SK-N-SH (cell line): ENCODE data around the gene SLC38A8. TPM values are rescaled to one million over a fixed set of nuclear protein-coding genes. Genes with fewer than 3 reads are reported as not detected.

ENCODE experiments used
- CTCF ChIA-PET: fragments of 300-600, 350-600 bp; formaldehyde crosslinking; extraction: SDS; loops from one replicate; lab custom pipeline; 2021; lab: Yijun Ruan, JAX
- POLR2A ChIA-PET: fragments of 350-600 bp; sonication (Branson Sonifier 250); formaldehyde crosslinking; extraction: SDS; loops from one replicate; lab custom pipeline; 2020; ENCODE audit warnings: antibody characterized with exemption, inconsistent platforms; lab: Yijun Ruan, JAX
- DNase-seq: peaks from one replicate; pipeline ENCODE4 v3.0.0; 2012
- H2AFZ ChIP-seq: fragments of 200-600 bp; sonication (generic); 2 replicates; pipeline ENCODE4 v1.8.1; 2016; ENCODE audit warnings: antibody characterized with exemption, mild to moderate bottlenecking, low read depth
- H3F3A ChIP-seq: fragments of 200-600 bp; sonication (generic); replicated peaks from 2 replicates; pipeline ENCODE3; 2016; ENCODE audit warnings: antibody characterized with exemption, mild to moderate bottlenecking; ENCODE audit not compliant: insufficient read depth
- H3K27ac ChIP-seq, 2 experiments: fragments of 200-500 bp in 1 of 2; fragments of 200-600 bp in 1 of 2; sonication (Bioruptor generic) in 1 of 2; sonication (generic), shearing (Covaris generic) in 1 of 2; 2 replicates each; pipeline versions ENCODE4 v1.5.1 to v1.6.1; 2014 to 2016; ENCODE audit warnings: low read depth in 2 of 2, inconsistent platforms in 1 of 2, low read length in 1 of 2, mild to moderate bottlenecking in 1 of 2, mixed read lengths in 1 of 2
- H3K27me3 ChIP-seq: fragments of 200-600 bp; sonication (generic), shearing (Covaris generic); 2 replicates; pipeline ENCODE4 v1.6.1; 2016; ENCODE audit warnings: mixed run types; ENCODE audit not compliant: insufficient read depth
- H3K36me3 ChIP-seq, 2 experiments: fragments of 200-500 bp in 1 of 2; fragments of 200-600 bp in 1 of 2; sonication (Bioruptor generic) in 1 of 2; sonication (generic) in 1 of 2; replicated peaks in 1 of 2; 2 replicates each; pipeline versions ENCODE3 to v1.5.1; 2014 to 2016; ENCODE audit warnings: low read length in 1 of 2, mild to moderate bottlenecking in 1 of 2; ENCODE audit not compliant: insufficient read depth in 2 of 2, control insufficient read depth in 1 of 2
- H3K4me1 ChIP-seq, 2 experiments: fragments of 200-500 bp in 1 of 2; fragments of 200-600 bp in 1 of 2; sonication (Bioruptor generic) in 1 of 2; sonication (generic), shearing (Covaris generic) in 1 of 2; 2 replicates each; pipeline versions ENCODE4 v1.5.1 to v1.6.1; 2014 to 2016; ENCODE audit warnings: low read depth in 1 of 2, low read length in 1 of 2, mixed run types in 1 of 2; ENCODE audit not compliant: insufficient read depth in 2 of 2, control insufficient read depth in 1 of 2
- H3K4me2 ChIP-seq: fragments of 200-600 bp; sonication (generic), shearing (Covaris generic); 2 replicates; pipeline ENCODE4 v1.6.1; 2017; ENCODE audit warnings: mixed run types
- H3K4me3 ChIP-seq, 2 experiments: fragments of 200-500 bp in 1 of 2; fragments of 200-600 bp in 1 of 2; sonication (Bioruptor generic) in 1 of 2; sonication (generic), shearing (Covaris generic) in 1 of 2; 2 replicates each; pipeline versions ENCODE4 v1.5.1 to v1.8.1; 2014 to 2016; ENCODE audit warnings: low read depth in 2 of 2, inconsistent platforms in 1 of 2, low read length in 1 of 2, mild to moderate bottlenecking in 1 of 2, mixed read lengths in 1 of 2, moderate library complexity in 1 of 2
- H3K79me2 ChIP-seq: fragments of 200-600 bp; sonication (generic); 2 replicates; pipeline ENCODE4 v1.8.1; 2017; ENCODE audit warnings: mild to moderate bottlenecking; ENCODE audit not compliant: insufficient read depth
- H3K9ac ChIP-seq: fragments of 200-600 bp; sonication (generic); 2 replicates; pipeline ENCODE4 v1.6.1; 2017; ENCODE audit warnings: mixed run types
- H3K9me2 ChIP-seq: fragments of 200-600 bp; sonication (generic); 2 replicates; pipeline ENCODE4 v1.6.1; 2017; ENCODE audit warnings: mixed run types
- H3K9me3 ChIP-seq: fragments of 200-600 bp; sonication (generic); 2 replicates; pipeline ENCODE4 v1.6.1; 2017; ENCODE audit warnings: mixed run types, mild to moderate bottlenecking, moderate library complexity
- H4K20me1 ChIP-seq: fragments of 200-600 bp; sonication (generic); 2 replicates; pipeline ENCODE4 v1.6.1; 2017; ENCODE audit warnings: mild to moderate bottlenecking, mixed run types; ENCODE audit not compliant: insufficient read depth
- EZH2phosphoT487 ChIP-seq: fragments of 200-600 bp; sonication (generic); IDR thresholded peaks from 2 replicates; pipeline ENCODE4 v1.6.1; 2017; ENCODE audit warnings: low read depth, mixed run types, mild to moderate bottlenecking, antibody characterized with exemption, moderate library complexity, borderline replicate concordance
- FOSL2 ChIP-seq: IDR thresholded peaks from 2 replicates; pipeline ENCODE4 v1.4.0; 2012; ENCODE audit warnings: low read depth, mild to moderate bottlenecking, moderate library complexity, borderline replicate concordance
- GATA2 ChIP-seq: sonication (generic); formaldehyde crosslinking; IDR thresholded peaks from 2 replicates; pipeline ENCODE4 v1.5.0; 2020; ENCODE audit warnings: mild to moderate bottlenecking, missing genetic modification reagents
- JUND ChIP-seq: IDR thresholded peaks from 2 replicates; pipeline ENCODE4 v1.4.0; 2012
- MXI1 ChIP-seq: IDR thresholded peaks from 2 replicates; pipeline ENCODE4 v1.6.1; 2012; ENCODE audit warnings: mild to moderate bottlenecking, low read depth, low read length, improper control_type of control experiment
- PBX3 ChIP-seq: IDR thresholded peaks from 2 replicates; pipeline ENCODE4; 2012
- RAD21 ChIP-seq: IDR thresholded peaks from 2 replicates; pipeline ENCODE4 v1.6.1; 2012; ENCODE audit warnings: mild to moderate bottlenecking, low read length
- SMC3 ChIP-seq: IDR thresholded peaks from 2 replicates; pipeline ENCODE4 v1.6.1; 2012; ENCODE audit warnings: low read depth, low read length, improper control_type of control experiment
- TCF12 ChIP-seq: IDR thresholded peaks from 2 replicates; pipeline ENCODE4 v1.4.0; 2012
- ZBTB33 ChIP-seq: IDR thresholded peaks from 2 replicates; pipeline ENCODE4 v1.4.0; 2012; ENCODE audit warnings: low read depth, borderline replicate concordance
- WGBS: methylation state at CpG from one replicate; pipeline ENCODE4 v1.1.6; 2017; ENCODE audit warnings: low lambda C conversion rate; 5-methylcytosine and 5-hydroxymethylcytosine counted together
- polyA plus RNA-seq, 3 experiments: library from polyadenylated mRNA; depleted of rRNA; stranded (reverse); fragments of >200 nt; gene quantifications; 2 replicates each; pipeline ENCODE4 v1.2.3, GENCODE V29; 2012
- TF ChIP-seq, protein P1 (sequence below): fragments of 200-600 bp; sonication (generic); IDR thresholded peaks from 2 replicates; pipeline ENCODE4 v1.6.1; 2017; ENCODE audit warnings: antibody characterized with exemption, mild to moderate bottlenecking, moderate library complexity

The SLC38A8 gene
- polyA plus RNA-seq, 1 of the 3 experiments (the other 2 are of a cell fraction) = not detected

- H3K9me2 ChIP-seq = no peaks in the 10 kb centered on the region
These were observed 20.4 kb upstream of the SLC38A8 start for GRCh38 chr16:84062734-84063640.

GRCh38 chr16:84061236-84061819 is 18.7 kb upstream of the SLC38A8 start:
- Histone ChIP-seq H3K9me3 (no peaks in the 10 kb centered on the region), H3K27me3 (no peaks in the 10 kb centered on the region), H3K4me1 (peaks cover 0 to 9% of the 10 kb centered on the region in 2 experiments; a peak in 2 of 4 replicates), H3F3A (peaks cover 11% of the 10 kb centered on the region), H3K4me3 (no peak overlapping the region), H3K36me3 (peaks cover 47 to 79% of the 10 kb centered on the region in 2 experiments), H3K9me2 (no peaks in the 10 kb centered on the region), H4K20me1 (peaks cover 4% of the 10 kb centered on the region; the same call in 1 of the 2 replicates), H3K4me2 (no peak overlapping the region), H3K79me2 (no peaks in the 10 kb centered on the region), H2AFZ (no peak overlapping the region), H3K27ac (no peak overlapping the region), H3K9ac (no peak overlapping the region)
- TF ChIP-seq PBX3 (no peak), ZBTB33 (no peak), EZH2phosphoT487 (no peak), TCF12 (no peak), GATA2 (CRISPR knock-in tag) (no peak), SMC3 (no peak)
- TF ChIP-seq, protein P1, sequence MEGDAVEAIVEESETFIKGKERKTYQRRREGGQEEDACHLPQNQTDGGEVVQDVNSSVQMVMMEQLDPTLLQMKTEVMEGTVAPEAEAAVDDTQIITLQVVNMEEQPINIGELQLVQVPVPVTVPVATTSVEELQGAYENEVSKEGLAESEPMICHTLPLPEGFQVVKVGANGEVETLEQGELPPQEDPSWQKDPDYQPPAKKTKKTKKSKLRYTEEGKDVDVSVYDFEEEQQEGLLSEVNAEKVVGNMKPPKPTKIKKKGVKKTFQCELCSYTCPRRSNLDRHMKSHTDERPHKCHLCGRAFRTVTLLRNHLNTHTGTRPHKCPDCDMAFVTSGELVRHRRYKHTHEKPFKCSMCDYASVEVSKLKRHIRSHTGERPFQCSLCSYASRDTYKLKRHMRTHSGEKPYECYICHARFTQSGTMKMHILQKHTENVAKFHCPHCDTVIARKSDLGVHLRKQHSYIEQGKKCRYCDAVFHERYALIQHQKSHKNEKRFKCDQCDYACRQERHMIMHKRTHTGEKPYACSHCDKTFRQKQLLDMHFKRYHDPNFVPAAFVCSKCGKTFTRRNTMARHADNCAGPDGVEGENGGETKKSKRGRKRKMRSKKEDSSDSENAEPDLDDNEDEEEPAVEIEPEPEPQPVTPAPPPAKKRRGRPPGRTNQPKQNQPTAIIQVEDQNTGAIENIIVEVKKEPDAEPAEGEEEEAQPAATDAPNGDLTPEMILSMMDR = no peak
- DNase-seq = no peak
- WGBS = 95% methylated on average over 5 of the region's 7 CpGs
- ChIA-PET CTCF (interaction anchor here (0.6 to 21.4 kb wide), 13 partner anchors 10 to 130 kb away, joined by 3 to 470 read pairs (median 3); partner anchors contain the start of genes OSGIN1 and SLC38A8), POLR2A (no interaction called here)

More at GRCh38 chr16:84062734-84063640, 20.4 kb upstream of the SLC38A8 start:
- Histone ChIP-seq H2AFZ (no peak overlapping the region), H3K4me1 (peaks cover 0 to 6% of the 10 kb centered on the region in 2 experiments; a peak in 2 of 4 replicates), H4K20me1 (peaks cover 4% of the 10 kb centered on the region; the same call in 1 of the 2 replicates), H3F3A (peaks cover 16% of the 10 kb centered on the region), H3K27me3 (no peaks in the 10 kb centered on the region), H3K9me3 (no peaks in the 10 kb centered on the region), H3K4me3 (peak overlapping the region in 1 of 2 experiments; percentile 44; a peak in 1 of 4 replicates), H3K36me3 (peaks cover 46 to 78% of the 10 kb centered on the region in 2 experiments), H3K79me2 (no peaks in the 10 kb centered on the region), H3K4me2 (no peak overlapping the region), H3K9ac (no peak overlapping the region), H3K27ac (no peak overlapping the region; a peak in 2 of 4 replicates)
- TF ChIP-seq PBX3 = no peak
- peak; percentile 57 for TF ChIP-seq RAD21
- TF ChIP-seq FOSL2 = peak; percentile 63; the same call in 1 of the 2 replicates
- TF ChIP-seq JUND = peak; percentile 61
- TF ChIP-seq SMC3 = peak; percentile 82
- TF ChIP-seq, protein P1 = peak; percentile 95
- no peak for TF ChIP-seq MXI1
- peak; percentile 86 for DNase-seq
- POLR2A ChIA-PET = no interaction called here
- WGBS = 55% methylated on average over 25 of the region's 25 CpGs
- CTCF ChIA-PET = interaction anchor here (0.6 to 21.4 kb wide), 29 partner anchors 8 to 432 kb away, joined by 3 to 470 read pairs (median 5); partner anchors contain the start of genes OSGIN1 and SLC38A8
